IMR-90 (cell line): ENCODE data around the gene LMAN2. TPM values are rescaled to one million over a fixed set of nuclear protein-coding genes. Genes with fewer than 3 reads are reported as not detected.

Source experiments
- ATAC-seq: fragments of 200-7000 bp; cut with Tn5 transposase; 2 replicates; pipeline ENCODE4 v1.9.1; 2020; ENCODE audit warnings: low read depth, mild to moderate bottlenecking, moderate library complexity
- BruUV-seq: library from RNA; stranded (reverse); fragments of 400-500 nt; replicated peaks from 2 replicates; lab custom pipeline; 2021; lab: Mats Ljungman, UMichigan
- CTCF ChIA-PET: fragments of 300-600 bp; formaldehyde crosslinking; extraction: SDS; loops from one replicate; lab custom pipeline; 2021; ENCODE audit warnings: antibody characterized with exemption; lab: Yijun Ruan, JAX
- POLR2A ChIA-PET: fragments of 300-600 bp; sonication (Branson Sonifier 250); formaldehyde crosslinking; loops from one replicate; lab custom pipeline; 2022; ENCODE audit warnings: antibody characterized with exemption; ENCODE audit not compliant: unreplicated experiment; lab: Charles Lee
- DNase-seq: peaks from one replicate; pipeline ENCODE4 v3.0.0; 2013
- H2AFZ ChIP-seq: replicated peaks from 2 replicates; pipeline ENCODE3; 2013; ENCODE audit warnings: low read length, mild to moderate bottlenecking; ENCODE audit not compliant: poor library complexity
- H2AK5ac ChIP-seq: 2 replicates; pipeline ENCODE4 v1.6.1; 2013; ENCODE audit warnings: low read depth, low read length, inconsistent platforms
- H2AK9ac ChIP-seq: replicated peaks from 2 replicates; pipeline ENCODE3; 2013; ENCODE audit warnings: mild to moderate bottlenecking, low read depth, low read length, moderate library complexity; ENCODE audit not compliant: poor library complexity
- H2BK120ac ChIP-seq: 2 replicates; pipeline ENCODE4 v1.6.1; 2013; ENCODE audit warnings: low read depth, low read length, inconsistent platforms
- H2BK15ac ChIP-seq: 3 replicates; pipeline ENCODE4 v1.6.1; 2013; ENCODE audit warnings: low read depth, low read length, inconsistent platforms
- H2BK20ac ChIP-seq: 2 replicates; pipeline ENCODE4 v1.6.1; 2013; ENCODE audit warnings: low read depth, mild to moderate bottlenecking, inconsistent platforms, low read length, moderate library complexity
- H2BK5ac ChIP-seq: 2 replicates; pipeline ENCODE4 v1.6.1; 2013; ENCODE audit warnings: mild to moderate bottlenecking, low read depth, low read length, inconsistent platforms; ENCODE audit not compliant: poor library complexity, severe bottlenecking
- H3K14ac ChIP-seq: replicated peaks from 2 replicates; pipeline ENCODE4 v1.6.1; 2013; ENCODE audit warnings: low read depth, low read length, inconsistent platforms
- H3K18ac ChIP-seq: 2 replicates; pipeline ENCODE4 v1.6.1; 2013; ENCODE audit warnings: low read depth, low read length, control low read depth
- H3K23ac ChIP-seq: 2 replicates; pipeline ENCODE4 v1.6.1; 2013; ENCODE audit warnings: low read depth, low read length, inconsistent platforms
- H3K27ac ChIP-seq: 2 replicates; pipeline ENCODE4 v1.5.1; 2013; ENCODE audit warnings: mild to moderate bottlenecking, control low read depth, low read length; ENCODE audit not compliant: insufficient read depth
- H3K27me3 ChIP-seq: 2 replicates; pipeline ENCODE4 v1.6.1; 2013; ENCODE audit warnings: low read length; ENCODE audit not compliant: control insufficient read depth, insufficient read depth
- H3K36me3 ChIP-seq: 2 replicates; pipeline ENCODE4 v1.6.1; 2013; ENCODE audit warnings: low read length, mixed read lengths; ENCODE audit not compliant: control insufficient read depth, insufficient read depth
- H3K4ac ChIP-seq: 2 replicates; pipeline ENCODE4 v1.6.1; 2013; ENCODE audit warnings: low read depth, low read length, inconsistent platforms
- H3K4me1 ChIP-seq: 2 replicates; pipeline ENCODE4 v1.6.1; 2013; ENCODE audit warnings: low read length, mixed read lengths; ENCODE audit not compliant: control insufficient read depth, insufficient read depth
- H3K4me2 ChIP-seq: 2 replicates; pipeline ENCODE4 v1.6.1; 2013; ENCODE audit warnings: low read depth, mild to moderate bottlenecking, control low read depth, low read length, moderate library complexity
- H3K4me3 ChIP-seq: 2 replicates; pipeline ENCODE4 v1.5.1; 2013; ENCODE audit warnings: low read depth, mild to moderate bottlenecking, control low read depth, low read length, moderate library complexity; ENCODE audit not compliant: insufficient read depth
- H3K56ac ChIP-seq: 2 replicates; pipeline ENCODE4 v1.6.1; 2013; ENCODE audit warnings: low read length, inconsistent platforms; ENCODE audit not compliant: insufficient read depth; ENCODE audit errors: extremely low read depth
- H3K79me1 ChIP-seq, 2 experiments: 2 replicates each; pipeline ENCODE4 v1.6.1; 2013; ENCODE audit warnings: low read length in 2 of 2, inconsistent platforms in 1 of 2, low read depth in 1 of 2
- H3K9ac ChIP-seq: 2 replicates; pipeline ENCODE4 v1.6.1; 2013; ENCODE audit warnings: low read depth, low read length, control low read depth
- H3K9me1 ChIP-seq: 2 replicates; pipeline ENCODE4 v1.6.1; 2013; ENCODE audit warnings: low read length, inconsistent platforms; ENCODE audit not compliant: insufficient read depth
- H3K9me3 ChIP-seq: 2 replicates; pipeline ENCODE4 v1.6.1; 2013; ENCODE audit warnings: low read length; ENCODE audit not compliant: control insufficient read depth, insufficient read depth
- H4K20me1 ChIP-seq: 2 replicates; pipeline ENCODE4 v1.6.1; 2013; ENCODE audit warnings: low read length, inconsistent platforms; ENCODE audit not compliant: insufficient read depth
- H4K5ac ChIP-seq: 2 replicates; pipeline ENCODE4 v1.6.1; 2013; ENCODE audit warnings: mild to moderate bottlenecking, low read depth, low read length, control low read depth
- H4K8ac ChIP-seq, 2 experiments: 2 replicates each; pipeline ENCODE4 v1.6.1; 2013; ENCODE audit warnings: low read depth in 2 of 2, low read length in 2 of 2, control low read depth in 1 of 2, inconsistent platforms in 1 of 2
- H4K91ac ChIP-seq: 2 replicates; pipeline ENCODE4 v1.6.1; 2013; ENCODE audit warnings: low read depth, low read length, inconsistent platforms; ENCODE audit not compliant: insufficient read depth
- BHLHE40 ChIP-seq: fragments of 150-350 bp; IDR thresholded peaks from 2 replicates; pipeline ENCODE4 v1.6.1; 2016; ENCODE audit warnings: mild to moderate bottlenecking, low read depth, low read length
- CEBPB ChIP-seq: IDR thresholded peaks from 2 replicates; pipeline ENCODE4 v1.6.1; 2012; ENCODE audit warnings: low read depth, low read length, improper control_type of control experiment
- FOS ChIP-seq: fragments of 150-350 bp; IDR thresholded peaks from 2 replicates; pipeline ENCODE4 v1.6.1; 2016; ENCODE audit warnings: low read depth, low read length
- MXI1 ChIP-seq: IDR thresholded peaks from 2 replicates; pipeline ENCODE4 v1.6.1; 2012; ENCODE audit warnings: low read depth, mild to moderate bottlenecking, low read length, moderate library complexity, borderline replicate concordance
- NFE2L2 ChIP-seq: fragments of 150-350 bp; IDR thresholded peaks from 2 replicates; pipeline ENCODE4 v1.6.1; 2016; ENCODE audit warnings: low read depth, mild to moderate bottlenecking, low read length
- WGBS, 2 experiments: methylation state at CpG; one replicate each; pipeline versions ENCODE4 v1.1.5 to v1.1.7; 2013; ENCODE audit warnings: missing lambda C conversion rate in 2 of 2; ENCODE audit not compliant: insufficient read length in 1 of 2; ENCODE audit errors: extremely low coverage in 2 of 2; 5-methylcytosine and 5-hydroxymethylcytosine counted together
- dilution Hi-C: fragments of 300-500 bp; cut with HindIII; formaldehyde crosslinking; loops from one replicate; pipeline ENCODE4 v1.14.3; 2018; ENCODE audit warnings: low sequenced_read_pairs; ENCODE audit not compliant: unreplicated experiment
- in situ Hi-C: fragments of 300-500 bp; cut with MboI; formaldehyde crosslinking; loops from 3 replicates; pipeline ENCODE4 v1.14.3; 2019; ENCODE audit warnings: low sequenced_read_pairs, inconsistent platforms, mixed read lengths
- intact Hi-C: fragments of 100-400 bp; cut with micrococcal nuclease; formaldehyde crosslinking; loops from 2 replicates; pipeline ENCODE4 v1.10.0; 2022
- polyA plus RNA-seq, 3 experiments: library from polyadenylated mRNA; depleted of rRNA; stranded (reverse); fragments of >200 nt; gene quantifications; 2 replicates each; pipeline ENCODE4 v1.2.3, GENCODE V29; 2012; ENCODE audit warnings: low replicate concordance in 1 of 3
- total RNA-seq: library from RNA; depleted of rRNA; stranded (reverse); fragments of >200 nt; gene quantifications from 2 replicates; pipeline ENCODE4 v1.2.3, GENCODE V29; 2012
- TF ChIP-seq, protein P1 (sequence below): fragments of 150-350 bp; IDR thresholded peaks from 2 replicates; pipeline ENCODE4 v1.6.1; 2016; ENCODE audit warnings: low read depth, mild to moderate bottlenecking, low read length, moderate library complexity, borderline replicate concordance

LMAN2 gene
- total and polyA plus RNA-seq, 2 of the 4 experiments (the other 2 are of a cell fraction), result 253 to 303 TPM

DNA sequence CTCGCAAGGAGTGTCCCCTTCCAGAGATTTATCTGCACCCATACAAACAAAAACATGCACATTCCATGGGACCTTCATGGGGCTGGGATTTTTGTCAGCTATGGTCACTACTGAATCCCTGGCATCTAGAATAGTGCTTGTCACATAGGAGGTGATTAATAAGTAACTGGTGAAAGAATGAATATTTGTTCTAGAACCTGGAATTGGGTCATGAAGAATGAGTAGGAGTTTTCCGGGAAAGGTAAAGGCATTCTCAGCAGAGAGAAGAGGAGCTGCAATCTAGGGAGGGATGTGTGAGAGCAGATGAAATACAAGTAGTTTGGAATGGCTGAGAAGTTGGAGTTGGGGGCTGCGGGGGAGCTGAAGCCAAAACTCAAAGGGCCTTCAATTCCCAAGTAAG, 2.8 kb upstream of the LMAN2 start:
- no peak overlapping the region for H4K8ac ChIP-seq
- no peak overlapping the region for H3K14ac ChIP-seq
- H4K20me1 ChIP-seq, result no peaks in the 10 kb centered on the region; the same call in none of the 2 replicates
- no peak overlapping the region for H3K23ac ChIP-seq
- H3K27ac ChIP-seq, result no peak overlapping the region
- H3K79me1 ChIP-seq, result peaks cover 21 to 22% of the 10 kb centered on the region in 2 experiments
- 100% methylated on average over 1 of the region's 3 CpGs; no CpG with 5 or more reads in 1 of the 2 experiments for WGBS, 2 experiments
- no peak overlapping the region for H4K5ac ChIP-seq
- no peak overlapping the region for H4K91ac ChIP-seq
- dilution Hi-C loops, result no loop called here
- POLR2A ChIA-PET, result no interaction called here
- TF ChIP-seq, protein P1, sequence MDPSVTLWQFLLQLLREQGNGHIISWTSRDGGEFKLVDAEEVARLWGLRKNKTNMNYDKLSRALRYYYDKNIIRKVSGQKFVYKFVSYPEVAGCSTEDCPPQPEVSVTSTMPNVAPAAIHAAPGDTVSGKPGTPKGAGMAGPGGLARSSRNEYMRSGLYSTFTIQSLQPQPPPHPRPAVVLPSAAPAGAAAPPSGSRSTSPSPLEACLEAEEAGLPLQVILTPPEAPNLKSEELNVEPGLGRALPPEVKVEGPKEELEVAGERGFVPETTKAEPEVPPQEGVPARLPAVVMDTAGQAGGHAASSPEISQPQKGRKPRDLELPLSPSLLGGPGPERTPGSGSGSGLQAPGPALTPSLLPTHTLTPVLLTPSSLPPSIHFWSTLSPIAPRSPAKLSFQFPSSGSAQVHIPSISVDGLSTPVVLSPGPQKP, result no peak
- TF ChIP-seq MXI1 (no peak), BHLHE40 (no peak), NFE2L2 (no peak), FOS (no peak), CEBPB (no peak)
- H3K9me3 ChIP-seq, result peaks cover 2% of the 10 kb centered on the region; the same call in 1 of the 2 replicates
- H3K18ac ChIP-seq, result no peak overlapping the region
- no peak overlapping the region for H2BK5ac ChIP-seq
- no peak overlapping the region for H3K4me3 ChIP-seq
- no peak overlapping the region for H2BK20ac ChIP-seq
- no peak overlapping the region for H2BK15ac ChIP-seq
- peaks cover 3% of the 10 kb centered on the region; the same call in 1 of the 2 replicates for H3K36me3 ChIP-seq
- H2BK120ac ChIP-seq, result no peak overlapping the region
- no peak overlapping the region for H2AFZ ChIP-seq
- H3K9me1 ChIP-seq, result peaks cover 6% of the 10 kb centered on the region; the same call in 1 of the 2 replicates
- ATAC-seq (no peak), DNase-seq (no peak)
- H3K4ac ChIP-seq, result no peak overlapping the region
- intact Hi-C loops, result no loop called here
- BruUV-seq, result no TSS peak
- H2AK9ac ChIP-seq, result no peak overlapping the region
- H2AK5ac ChIP-seq, result no peak overlapping the region
- no peak overlapping the region for H3K56ac ChIP-seq
- peaks cover 13% of the 10 kb centered on the region for H3K4me1 ChIP-seq
- CTCF ChIA-PET, result interaction anchor here (1.2 kb wide), 1 partner anchor 121 kb away, joined by 10 read pairs; no protein-coding TSS in a partner anchor
- no peak overlapping the region for H3K9ac ChIP-seq
- H3K27me3 ChIP-seq, result peaks cover 8% of the 10 kb centered on the region; the same call in 1 of the 2 replicates
- in situ Hi-C loops, result no loop called here
- H3K4me2 ChIP-seq, result no peak overlapping the region
